ENCODE measurements around the gene TSC2. TPM values are rescaled to one million over a fixed set of nuclear protein-coding genes. Genes with fewer than 3 reads are reported as not detected.

TSC2 gene
- total and polyA plus RNA-seq, 2 experiments from 2014 or later = 41.8 to 78.7 TPM

DNA sequence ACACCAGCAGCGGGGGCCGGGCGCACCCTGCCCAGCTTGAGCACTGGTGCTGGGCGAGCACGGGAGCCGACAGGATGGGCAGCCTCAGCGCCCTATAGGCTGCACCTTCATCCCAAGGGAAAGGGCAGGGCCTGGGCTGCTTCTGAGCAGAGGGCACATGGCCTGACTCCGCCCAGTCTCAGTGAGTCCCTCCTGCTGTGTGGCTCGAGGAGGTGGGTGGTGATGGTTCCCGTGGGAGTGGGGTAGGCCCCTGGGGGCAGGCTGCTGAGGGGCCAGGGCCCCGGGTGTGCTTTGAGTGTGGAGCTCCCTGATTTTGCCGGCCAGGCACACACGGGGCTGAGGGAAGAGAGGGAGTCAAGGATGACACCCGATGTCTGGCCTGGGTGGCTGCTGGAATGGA is 37.9 kb downstream of the TSC2 start:
- H3K27me3 ChIP-seq = no peaks in the 10 kb centered on the region
- H4K20me1 ChIP-seq (ENCODE audit: insufficient read depth, poor library complexity, severe bottlenecking) = no peaks in the 10 kb centered on the region
- no peak overlapping the region for H3K27ac ChIP-seq
- TF ChIP-seq EZH2 (IDR thresholded peaks at IDR 0.05; ENCODE audit: borderline replicate concordance) (no peak), EZH2phosphoT487 (IDR thresholded peaks at IDR 0.05; ENCODE audit: low read depth, severe bottlenecking, unreplicated experiment) (no peak)
- TF ChIP-seq, protein P1, sequence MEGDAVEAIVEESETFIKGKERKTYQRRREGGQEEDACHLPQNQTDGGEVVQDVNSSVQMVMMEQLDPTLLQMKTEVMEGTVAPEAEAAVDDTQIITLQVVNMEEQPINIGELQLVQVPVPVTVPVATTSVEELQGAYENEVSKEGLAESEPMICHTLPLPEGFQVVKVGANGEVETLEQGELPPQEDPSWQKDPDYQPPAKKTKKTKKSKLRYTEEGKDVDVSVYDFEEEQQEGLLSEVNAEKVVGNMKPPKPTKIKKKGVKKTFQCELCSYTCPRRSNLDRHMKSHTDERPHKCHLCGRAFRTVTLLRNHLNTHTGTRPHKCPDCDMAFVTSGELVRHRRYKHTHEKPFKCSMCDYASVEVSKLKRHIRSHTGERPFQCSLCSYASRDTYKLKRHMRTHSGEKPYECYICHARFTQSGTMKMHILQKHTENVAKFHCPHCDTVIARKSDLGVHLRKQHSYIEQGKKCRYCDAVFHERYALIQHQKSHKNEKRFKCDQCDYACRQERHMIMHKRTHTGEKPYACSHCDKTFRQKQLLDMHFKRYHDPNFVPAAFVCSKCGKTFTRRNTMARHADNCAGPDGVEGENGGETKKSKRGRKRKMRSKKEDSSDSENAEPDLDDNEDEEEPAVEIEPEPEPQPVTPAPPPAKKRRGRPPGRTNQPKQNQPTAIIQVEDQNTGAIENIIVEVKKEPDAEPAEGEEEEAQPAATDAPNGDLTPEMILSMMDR (IDR thresholded peaks at IDR 0.05; ENCODE audit: poor library complexity) = no peak
- no peak for DNase-seq (ENCODE audit: low spot score)
- WGBS (ENCODE audit: low lambda C conversion rate, missing lambda C conversion rate) = 86% methylated on average over 13 of the region's 14 CpGs
- no peak overlapping the region for H2AFZ ChIP-seq
- no peak overlapping the region for H3K4me2 ChIP-seq
- H3K4me1 ChIP-seq (ENCODE audit: insufficient read depth) = no peaks in the 10 kb centered on the region
- no peaks in the 10 kb centered on the region for H3K9me3 ChIP-seq (ENCODE audit: low read depth)
- H3K79me2 ChIP-seq = no peaks in the 10 kb centered on the region
- H3K4me3 ChIP-seq = no peak overlapping the region
- no peaks in the 10 kb centered on the region for H3K9me2 ChIP-seq (replicated peaks; ENCODE audit: insufficient read depth)
- H3K36me3 ChIP-seq (replicated peaks; ENCODE audit: insufficient read depth, low read depth) = no peaks in the 10 kb centered on the region

DNA sequence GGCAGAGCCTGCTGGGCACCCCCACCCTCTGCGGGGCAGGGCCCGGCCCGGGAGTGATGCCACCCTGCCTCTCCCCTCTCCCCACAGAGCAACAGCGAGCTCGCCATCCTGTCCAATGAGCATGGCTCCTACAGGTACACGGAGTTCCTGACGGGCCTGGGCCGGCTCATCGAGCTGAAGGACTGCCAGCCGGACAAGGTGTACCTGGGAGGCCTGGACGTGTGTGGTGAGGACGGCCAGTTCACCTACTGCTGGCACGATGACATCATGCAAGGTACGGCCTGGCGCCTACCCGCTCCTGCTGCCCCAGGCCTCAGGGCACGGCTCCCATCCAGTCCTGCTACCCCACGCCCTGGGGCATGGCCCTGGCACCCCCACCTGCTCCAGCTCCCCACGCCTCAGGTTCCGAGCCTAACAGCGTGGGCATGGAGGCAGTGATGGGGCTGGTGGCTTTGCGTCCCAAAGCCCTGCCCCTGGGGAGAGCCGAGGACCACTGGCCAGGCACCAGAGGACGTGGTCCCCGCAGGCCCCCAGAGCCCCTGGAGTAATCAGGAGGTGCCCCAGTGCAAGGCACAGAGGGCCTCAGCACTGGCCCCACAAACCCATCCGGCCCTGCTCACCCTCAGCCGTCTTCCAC is 38.4 kb downstream of the TSC2 start:
- no peaks in the 10 kb centered on the region for H3K9me3 ChIP-seq (ENCODE audit: low read depth)
- H3K4me2 ChIP-seq = no peak overlapping the region
- no peak for TF ChIP-seq EZH2phosphoT487 (IDR thresholded peaks at IDR 0.05; ENCODE audit: low read depth, severe bottlenecking, unreplicated experiment)
- TF ChIP-seq, protein P1 (IDR thresholded peaks at IDR 0.05; ENCODE audit: poor library complexity) = no peak
- TF ChIP-seq EZH2 (IDR thresholded peaks at IDR 0.05; ENCODE audit: borderline replicate concordance) = no peak
- no peaks in the 10 kb centered on the region for H3K9me2 ChIP-seq (replicated peaks; ENCODE audit: insufficient read depth)
- H3K4me1 ChIP-seq (ENCODE audit: insufficient read depth) = no peaks in the 10 kb centered on the region
- 99% methylated on average over 25 of the region's 27 CpGs for WGBS (ENCODE audit: low lambda C conversion rate, missing lambda C conversion rate)
- no peak for DNase-seq (ENCODE audit: low spot score)
- no peak overlapping the region for H3K27ac ChIP-seq
- H2AFZ ChIP-seq = no peak overlapping the region
- no peaks in the 10 kb centered on the region for H3K79me2 ChIP-seq
- H3K27me3 ChIP-seq = no peaks in the 10 kb centered on the region
- no peaks in the 10 kb centered on the region for H4K20me1 ChIP-seq (ENCODE audit: insufficient read depth, poor library complexity, severe bottlenecking)
- no peaks in the 10 kb centered on the region for H3K36me3 ChIP-seq (replicated peaks; ENCODE audit: insufficient read depth, low read depth)
- no peak overlapping the region for H3K4me3 ChIP-seq

DNA sequence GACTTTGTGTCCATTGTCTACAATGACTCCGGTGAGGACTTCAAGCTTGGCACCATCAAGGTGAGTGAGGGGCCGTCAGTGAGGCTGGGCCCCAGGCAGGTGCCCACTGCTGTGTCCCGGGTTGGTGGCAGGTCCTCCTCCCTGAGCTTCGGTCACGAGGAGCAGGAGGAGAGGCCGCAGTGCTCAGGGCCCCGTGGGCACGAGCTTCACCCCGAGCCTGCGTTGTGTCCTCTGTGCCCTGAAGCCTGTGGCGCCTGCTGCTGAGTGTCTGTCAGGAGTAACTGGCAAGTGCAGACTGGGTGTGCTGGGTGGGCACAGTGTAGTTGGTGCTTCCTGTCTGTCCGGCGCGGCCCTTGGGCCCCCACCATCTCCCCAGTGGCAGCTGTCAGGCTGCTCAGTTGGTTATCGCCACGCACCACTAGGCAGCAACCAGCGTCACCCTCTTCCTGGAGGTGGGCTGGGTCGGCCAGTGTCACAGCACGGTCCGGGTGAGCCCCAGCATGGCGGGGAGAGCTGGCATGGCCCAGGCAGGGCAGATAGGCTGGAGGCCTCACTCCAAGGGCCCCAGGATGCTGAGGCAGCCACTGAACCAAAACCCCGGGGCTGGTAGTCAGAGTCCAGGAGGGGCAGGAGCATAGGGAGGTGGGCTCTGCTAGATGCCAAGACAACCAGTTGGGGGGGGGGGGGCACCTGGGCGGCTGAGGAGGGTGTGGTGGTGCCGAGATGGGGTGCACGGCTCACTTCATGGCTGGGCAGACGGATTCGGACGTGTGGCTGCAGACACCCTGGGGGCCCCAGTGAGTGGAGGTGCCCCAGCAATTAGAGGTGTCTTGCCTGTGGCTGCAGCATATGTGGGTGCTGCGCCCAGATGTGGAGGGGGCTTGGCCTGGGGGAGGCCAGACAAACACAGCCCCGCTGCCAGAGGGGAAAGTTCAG is 39.3 kb downstream of the TSC2 start:
- Histone ChIP-seq H3K79me2 (no peaks in the 10 kb centered on the region), H3K9me2 (replicated peaks; ENCODE audit: insufficient read depth) (no peaks in the 10 kb centered on the region), H3K4me1 (ENCODE audit: insufficient read depth) (peaks cover 8% of the 10 kb centered on the region), H2AFZ (no peak overlapping the region), H4K20me1 (ENCODE audit: insufficient read depth, poor library complexity, severe bottlenecking) (peaks cover 6% of the 10 kb centered on the region), H3K9me3 (ENCODE audit: low read depth) (no peaks in the 10 kb centered on the region), H3K27ac (no peak overlapping the region), H3K4me2 (no peak overlapping the region), H3K27me3 (no peaks in the 10 kb centered on the region), H3K4me3 (no peak overlapping the region), H3K36me3 (replicated peaks; ENCODE audit: insufficient read depth, low read depth) (no peaks in the 10 kb centered on the region)
- DNase-seq (ENCODE audit: low spot score) = no peak
- TF ChIP-seq, protein P1 (IDR thresholded peaks at IDR 0.05; ENCODE audit: poor library complexity) = no peak
- no peak for TF ChIP-seq EZH2 (IDR thresholded peaks at IDR 0.05; ENCODE audit: borderline replicate concordance)
- no peak for TF ChIP-seq EZH2phosphoT487 (IDR thresholded peaks at IDR 0.05; ENCODE audit: low read depth, severe bottlenecking, unreplicated experiment)
- WGBS (ENCODE audit: low lambda C conversion rate, missing lambda C conversion rate) = 98% methylated on average over 29 of the region's 30 CpGs

All from hepatocyte (in vitro differentiated cells).